ENCODE measurements around the gene CSNK1D. TPM values are rescaled to one million over a fixed set of nuclear protein-coding genes. Genes with fewer than 3 reads are reported as not detected.
"Not testable (repeated sequence)": the region's sequence is repeated elsewhere in the genome, so short reads cannot be mapped to it uniquely, and the experiment has no call there.

Gene CSNK1D
- total RNA-seq, 1 experiment from 2014 or later, result 80.4 TPM

DNA sequence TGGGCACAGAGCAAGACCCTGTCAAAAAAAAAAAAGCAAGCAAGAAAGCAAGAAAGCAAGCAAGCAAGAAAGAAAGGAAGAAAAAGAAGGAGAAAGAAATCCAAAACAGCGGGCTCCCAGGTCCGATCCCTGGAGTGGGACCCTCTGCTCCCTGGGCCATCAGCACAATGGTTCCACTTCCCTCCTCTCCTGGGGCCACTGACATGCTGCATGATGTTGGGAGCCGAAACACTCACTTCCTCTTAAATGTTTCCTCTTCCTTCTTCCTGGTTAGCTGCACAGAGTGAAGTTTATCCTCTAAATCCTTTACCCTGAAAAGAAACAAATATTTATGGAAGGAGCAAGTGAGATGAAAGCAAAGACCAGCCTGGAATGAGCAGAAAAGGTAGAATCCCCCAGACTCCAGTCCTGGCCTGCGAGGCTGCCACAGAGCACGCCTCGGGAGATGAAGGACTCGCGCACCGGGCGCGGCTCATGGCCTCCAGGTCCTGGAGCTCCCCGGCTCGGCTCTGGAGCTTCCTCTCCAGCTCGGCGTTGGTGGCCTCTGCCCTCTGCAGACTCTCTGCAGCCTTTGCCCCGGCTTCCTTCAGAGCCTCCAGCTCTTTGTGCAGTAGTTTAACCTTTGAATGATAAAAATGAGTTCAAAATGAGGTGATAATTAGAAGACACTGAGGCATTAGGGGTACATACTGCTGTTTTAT lies 79.8 kb downstream of the CSNK1D start:
- DNase-seq (ENCODE audit: low read depth), result no peak
- in situ Hi-C loops (cut with HindIII; ENCODE audit: low pct_unique_long_range_greater_than_20kb, low sequenced_read_pairs), result no loop called here

DNA sequence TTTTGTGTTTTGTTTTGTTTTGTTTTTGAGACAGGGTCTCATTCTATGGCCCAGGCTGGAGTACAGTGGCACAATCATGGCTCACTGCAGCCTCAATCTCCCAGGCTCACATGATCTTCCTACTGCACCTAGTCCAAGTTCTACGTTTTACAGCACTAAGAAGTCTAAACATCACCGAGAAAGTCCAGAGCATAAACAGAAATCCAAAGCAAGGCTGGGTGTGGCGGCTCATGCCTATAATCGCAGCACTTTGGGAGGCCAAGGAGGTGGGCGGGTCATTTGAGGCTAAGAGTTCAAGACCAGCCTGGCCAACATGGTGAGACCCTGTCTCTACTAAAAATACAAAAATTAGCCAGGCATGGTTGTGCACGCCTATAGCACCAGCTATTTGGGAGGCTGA lies 80.5 kb downstream of the CSNK1D start:
- in situ Hi-C loops (cut with HindIII; ENCODE audit: low pct_unique_long_range_greater_than_20kb, low sequenced_read_pairs); DNase-seq (ENCODE audit: low read depth): not testable (repeated sequence)

Other genes with a start within 250 kb of the CSNK1D start
- 22.1 and 40.0 TPM in 2 replicates for gene RAC3, start 242.0 kb downstream of the CSNK1D start, total RNA-seq (2014; rRNA removed; shearing (Covaris generic); ENCODE audit: low replicate concordance)
- 56.6 and 98.4 TPM in 2 replicates for gene DCXR, start 236.0 kb downstream of the CSNK1D start, total RNA-seq (2014; rRNA removed; shearing (Covaris generic); ENCODE audit: low replicate concordance)
- 62.4 and 68.5 TPM in 2 replicates for gene RFNG, start 221.9 kb downstream of the CSNK1D start, total RNA-seq (2014; rRNA removed; shearing (Covaris generic); ENCODE audit: low replicate concordance)
- 154 and 160 TPM in 2 replicates for gene GPS1, start 221.8 kb downstream of the CSNK1D start, total RNA-seq (2014; rRNA removed; shearing (Covaris generic); ENCODE audit: low replicate concordance)
- gene DUS1L, start 207.9 kb downstream of the CSNK1D start, total RNA-seq (2014; rRNA removed; shearing (Covaris generic); ENCODE audit: low replicate concordance), result 126 and 135 TPM in 2 replicates
- gene FASN, start 175.5 kb downstream of the CSNK1D start, total RNA-seq (2014; rRNA removed; shearing (Covaris generic); ENCODE audit: low replicate concordance), result 58.4 and 64.6 TPM in 2 replicates
- 8.4 and 10.8 TPM in 2 replicates for gene CCDC57, start 60.9 kb downstream of the CSNK1D start, total RNA-seq (2014; rRNA removed; shearing (Covaris generic); ENCODE audit: low replicate concordance)
- gene SLC16A3, start 44.7 kb downstream of the CSNK1D start, total RNA-seq (2014; rRNA removed; shearing (Covaris generic); ENCODE audit: low replicate concordance), result 589 and 677 TPM in 2 replicates
- not detected in 2 replicates for gene CD7, start 43.9 kb upstream of the CSNK1D start, total RNA-seq (2014; rRNA removed; shearing (Covaris generic); ENCODE audit: low replicate concordance)
- 0.24 TPM in 1 of 2 replicates, not detected in the other for gene SECTM1, start 60.1 kb upstream of the CSNK1D start, total RNA-seq (2014; rRNA removed; shearing (Covaris generic); ENCODE audit: low replicate concordance)
- gene TEX19, start 85.5 kb upstream of the CSNK1D start, total RNA-seq (2014; rRNA removed; shearing (Covaris generic); ENCODE audit: low replicate concordance), result 0.37 and 1.9 TPM in 2 replicates
- not detected in 2 replicates for gene UTS2R, start 98.1 kb upstream of the CSNK1D start, total RNA-seq (2014; rRNA removed; shearing (Covaris generic); ENCODE audit: low replicate concordance)
- 11.6 and 22.3 TPM in 2 replicates for gene HEXD, start 144.6 kb upstream of the CSNK1D start, total RNA-seq (2014; rRNA removed; shearing (Covaris generic); ENCODE audit: low replicate concordance)
- 35.9 and 68.3 TPM in 2 replicates for gene OGFOD3, start 144.9 kb upstream of the CSNK1D start, total RNA-seq (2014; rRNA removed; shearing (Covaris generic); ENCODE audit: low replicate concordance)
- 107 and 131 TPM in 2 replicates for gene CYBC1, start 177.1 kb upstream of the CSNK1D start, total RNA-seq (2014; rRNA removed; shearing (Covaris generic); ENCODE audit: low replicate concordance)
- gene NARF, start 185.0 kb upstream of the CSNK1D start, total RNA-seq (2014; rRNA removed; shearing (Covaris generic); ENCODE audit: low replicate concordance), result 24.7 and 24.9 TPM in 2 replicates
- gene FOXK2, start 246.0 kb upstream of the CSNK1D start, total RNA-seq (2014; rRNA removed; shearing (Covaris generic); ENCODE audit: low replicate concordance), result 22.3 and 24.2 TPM in 2 replicates

Measured in Caki2 (cell line).